GM21360 (cell line): ENCODE data around the gene LBH.

Experiments used
- ATAC-seq: cut with Tn5 transposase; IDR thresholded peaks from one replicate; pipeline ENCODE4 v1.9.1; 2021; ENCODE audit warnings: mild to moderate bottlenecking, moderate library complexity; ENCODE audit not compliant: unreplicated experiment

Gene LBH

GRCh38 chr2:30300456-30301221, 69.3 kb downstream of the LBH start:
- ATAC-seq: no peak

GRCh38 chr2:30301551-30301950, 70.2 kb downstream of the LBH start:
- ATAC-seq: no peak

- ATAC-seq: no peak
Measured at GRCh38 chr2:30302566-30302965, 71.2 kb downstream of the LBH start.

- no peak for ATAC-seq
Measured at GRCh38 chr2:30303095-30303494, 71.8 kb downstream of the LBH start.

GRCh38 chr2:30305235-30305634, 73.9 kb downstream of the LBH start:
- no peak for ATAC-seq

GRCh38 chr2:30306522-30306921, 75.2 kb downstream of the LBH start:
- no peak for ATAC-seq

- ATAC-seq: no peak
Measured at GRCh38 chr2:30308280-30308679, 76.9 kb downstream of the LBH start.
